Heart right ventricle (tissue), 16 donors: ENCODE data around the gene ZNF581. TPM values are rescaled to one million over a fixed set of nuclear protein-coding genes. Genes with fewer than 3 reads are reported as not detected.

ENCODE experiments used
- ATAC-seq, 8 donors: fragments of 200-7000 bp; cut with Tn5 transposase; one replicate each; pipeline ENCODE4 v1.9.1; 2020; ENCODE audit warnings: mild to moderate bottlenecking in 8 of 8, moderate library complexity in 8 of 8, moderate number of reproducible peaks in 1 of 8
- DNase-seq, 2 donors: peaks; one replicate each; pipeline ENCODE4 v3.0.0-alpha.2; 2020
- H3K27ac ChIP-seq, 10 donors: fragments of 200-600 bp; sonication (generic) in 2 of 10; one replicate each; pipeline versions ENCODE4 v1.5.0 to v1.8.0; 2020 to 2022; ENCODE audit warnings: mild to moderate bottlenecking in 3 of 10
- H3K27me3 ChIP-seq, 7 donors: fragments of 200-600 bp; one replicate each; pipeline ENCODE4 v1.8.0; 2021 to 2022; ENCODE audit warnings: mild to moderate bottlenecking in 2 of 7
- H3K36me3 ChIP-seq, 9 donors: fragments of 200-600 bp; sonication (generic) in 1 of 9; one replicate each; pipeline versions ENCODE4 v1.5.0 to v1.8.0; 2020 to 2022; ENCODE audit warnings: mild to moderate bottlenecking in 2 of 9
- H3K4me1 ChIP-seq, 9 donors: fragments of 200-600 bp; sonication (generic) in 1 of 9; one replicate each; pipeline versions ENCODE4 v1.5.0 to v1.8.0; 2020 to 2022; ENCODE audit warnings: mild to moderate bottlenecking in 4 of 9
- H3K4me3 ChIP-seq, 10 donors: fragments of 200-600 bp; sonication (generic) in 2 of 10; one replicate each; pipeline versions ENCODE4 v1.5.0 to v1.8.0; 2020 to 2022; ENCODE audit warnings: mild to moderate bottlenecking in 7 of 10, moderate library complexity in 2 of 10
- H3K9me3 ChIP-seq, 11 donors: fragments of 200-600 bp in 10 of 11; sonication (generic) in 2 of 11; one replicate each; pipeline versions ENCODE4 v1.5.0 to v1.8.0; 2013 to 2022; ENCODE audit warnings: mild to moderate bottlenecking in 2 of 11, control low read depth in 1 of 11, moderate library complexity in 1 of 11
- WGBS, 2 donors: extraction: QIAGEN DNeasy Blood & Tissue Kit; methylation state at CpG; one replicate each; pipeline ENCODE4 v1.1.7; 2013; ENCODE audit warnings: inconsistent platforms in 1 of 2; 5-methylcytosine and 5-hydroxymethylcytosine counted together
- intact Hi-C, 10 donors: fragments of 100-400 bp; cut with DNase I; formaldehyde crosslinking; loops; one replicate each; pipeline versions ENCODE4 v1.11.1 to v1.14.2; 2022
- polyA plus RNA-seq, 2 donors: library from polyadenylated mRNA; stranded (reverse); fragments of 200-250 nt; gene quantifications; one replicate each; pipeline ENCODE4 v1.2.3, GENCODE V29; 2013
- total RNA-seq, 10 donors: library from RNA; stranded (reverse); fragmentation: NEBNext Ultra II Directional in 3 of 10; extraction: Animal tissue kit (Norgen Biotek cat#: 25700) in 3 of 10; gene quantifications; one replicate each; pipeline versions ENCODE4 v1.2.1 to v1.2.4, GENCODE V29; 2021 to 2023
- TF ChIP-seq, protein P1 (sequence below), 9 donors: fragments of 200-600 bp; sonication (generic) in 2 of 9; IDR thresholded peaks; one replicate each; pipeline versions ENCODE4 v1.5.0 to v1.8.0; 2021 to 2022; ENCODE audit warnings: antibody characterized with exemption in 9 of 9, mild to moderate bottlenecking in 5 of 9, moderate library complexity in 1 of 9
- donor health status: Arrhythmogenic right ventricular cardiomyopathy.
- donor health status: ischemic (EF 13 %, LVEDD 7.1; RV severe dilation, severe dysfunction).
- donor health status: healthy with polysubstance abuse.
- donor health status: DM: no; HTN: yes; CAD: no.
- donor health status: DM: no; HTN: no; CAD: no.
- donor health status: ischemic (EF 25% LVEDD 6.9; RV normal size, moderate dysfunction).
- donor health status: ischemic (EF 25% LVEDD 5.7; RV mildly dilated, moderate dysfunction).
- donor health status: healthy.
- donor health status: DM: yes; HTN: yes; CAD: no.
- donor health status: Ischemic cardiomyopathy.
- donor health status: ischemic (EF 35%, LVEDD 5.7; RV mildly dilated, moderate dysfunction).
- donor health status: nonischemic (EF 11% LVEDD 7.7; RV severe dilation, severe dysfunction).
- donor health status: DM: yes; HTN: yes; CAD: no.
- donor health status: PGD.
- donor health status: ischemic (EF 29% LVEDD 5.4; RV normal size, mild dysfunction).
- donor health status: nonischemic (EF 23%, LVEDD 6.1; RV moderate dilation, normal function).

ZNF581 gene
- total and polyA plus RNA-seq, 12 donors, result 4.0 to 15.6 (median 6.5) TPM

- intact Hi-C loops, result no loop called here
- H3K4me3 ChIP-seq, result no peak overlapping the region
- TF ChIP-seq, protein P1, sequence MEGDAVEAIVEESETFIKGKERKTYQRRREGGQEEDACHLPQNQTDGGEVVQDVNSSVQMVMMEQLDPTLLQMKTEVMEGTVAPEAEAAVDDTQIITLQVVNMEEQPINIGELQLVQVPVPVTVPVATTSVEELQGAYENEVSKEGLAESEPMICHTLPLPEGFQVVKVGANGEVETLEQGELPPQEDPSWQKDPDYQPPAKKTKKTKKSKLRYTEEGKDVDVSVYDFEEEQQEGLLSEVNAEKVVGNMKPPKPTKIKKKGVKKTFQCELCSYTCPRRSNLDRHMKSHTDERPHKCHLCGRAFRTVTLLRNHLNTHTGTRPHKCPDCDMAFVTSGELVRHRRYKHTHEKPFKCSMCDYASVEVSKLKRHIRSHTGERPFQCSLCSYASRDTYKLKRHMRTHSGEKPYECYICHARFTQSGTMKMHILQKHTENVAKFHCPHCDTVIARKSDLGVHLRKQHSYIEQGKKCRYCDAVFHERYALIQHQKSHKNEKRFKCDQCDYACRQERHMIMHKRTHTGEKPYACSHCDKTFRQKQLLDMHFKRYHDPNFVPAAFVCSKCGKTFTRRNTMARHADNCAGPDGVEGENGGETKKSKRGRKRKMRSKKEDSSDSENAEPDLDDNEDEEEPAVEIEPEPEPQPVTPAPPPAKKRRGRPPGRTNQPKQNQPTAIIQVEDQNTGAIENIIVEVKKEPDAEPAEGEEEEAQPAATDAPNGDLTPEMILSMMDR (IDR thresholded peaks at IDR 0.05), result no peak
- ATAC-seq, result peak in 1 of 8 donors; percentile 67
- H3K36me3 ChIP-seq, result peaks cover 0 to 85% (median 35%) of the 10 kb centered on the region in 9 donors
- WGBS, 2 donors, result 67 to 73% methylated on average over 23 of the region's 23 CpGs
- no peaks in the 10 kb centered on the region for H3K9me3 ChIP-seq
- no peaks in the 10 kb centered on the region for H3K27me3 ChIP-seq
- no peak for DNase-seq
- no peak overlapping the region for H3K27ac ChIP-seq
- peaks cover 0 to 20% (median 12%) of the 10 kb centered on the region in 9 donors for H3K4me1 ChIP-seq
These were observed 27.0 kb downstream of the ZNF581 start for GRCh38 chr19:55670280-55671053.

- intact Hi-C loops, result no loop called here
- DNase-seq, result no peak
- WGBS, 2 donors, result 69 to 70% methylated on average over 2 of the region's 2 CpGs
- Histone ChIP-seq H3K36me3 (peaks cover 0 to 79% (median 29%) of the 10 kb centered on the region in 9 donors), H3K4me1 (peaks cover 0 to 25% (median 18%) of the 10 kb centered on the region in 9 donors), H3K4me3 (no peak overlapping the region), H3K27ac (no peak overlapping the region), H3K27me3 (no peaks in the 10 kb centered on the region), H3K9me3 (no peaks in the 10 kb centered on the region)
- no peak for ATAC-seq
- TF ChIP-seq, protein P1 (IDR thresholded peaks at IDR 0.05), result no peak
These were observed 27.6 kb downstream of the ZNF581 start for GRCh38 chr19:55671054-55671378.

DNA sequence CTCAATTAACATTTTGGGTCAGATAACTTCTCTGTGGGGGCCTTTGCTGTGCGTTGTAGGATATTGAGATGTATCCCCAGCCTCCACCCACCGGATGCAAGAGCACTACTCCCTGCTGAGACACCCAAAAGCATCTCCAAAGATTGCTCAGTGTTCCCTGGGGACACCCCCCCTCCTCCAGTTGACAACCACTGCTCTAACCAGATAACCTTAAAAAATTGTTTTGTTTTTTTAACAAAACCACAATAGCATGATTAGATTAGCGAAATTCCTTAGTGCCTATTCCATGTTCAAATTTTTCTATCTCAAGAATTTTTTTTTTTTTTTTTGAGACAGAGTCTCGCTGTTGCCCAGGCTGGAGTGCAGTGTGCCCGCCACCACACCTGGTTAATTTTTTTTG lies 29.0 kb downstream of the ZNF581 start:
- intact Hi-C loops, result loop anchor here in 1 of 10 donors (2.0 kb wide), 1 partner anchor 16 kb away; no protein-coding TSS in a partner anchor
- TF ChIP-seq, protein P1 (IDR thresholded peaks at IDR 0.05), result no peak
- H3K27me3 ChIP-seq, result no peaks in the 10 kb centered on the region
- no peak overlapping the region for H3K4me3 ChIP-seq
- no peak for DNase-seq
- no peaks in the 10 kb centered on the region for H3K9me3 ChIP-seq
- H3K36me3 ChIP-seq, result peaks cover 0 to 70% (median 21%) of the 10 kb centered on the region in 9 donors
- H3K27ac ChIP-seq, result no peak overlapping the region
- ATAC-seq, result no peak
- H3K4me1 ChIP-seq, result peaks cover 9 to 39% (median 32%) of the 10 kb centered on the region in 9 donors
- WGBS, 2 donors, result 81% methylated on average over 5 of the region's 5 CpGs

DNA sequence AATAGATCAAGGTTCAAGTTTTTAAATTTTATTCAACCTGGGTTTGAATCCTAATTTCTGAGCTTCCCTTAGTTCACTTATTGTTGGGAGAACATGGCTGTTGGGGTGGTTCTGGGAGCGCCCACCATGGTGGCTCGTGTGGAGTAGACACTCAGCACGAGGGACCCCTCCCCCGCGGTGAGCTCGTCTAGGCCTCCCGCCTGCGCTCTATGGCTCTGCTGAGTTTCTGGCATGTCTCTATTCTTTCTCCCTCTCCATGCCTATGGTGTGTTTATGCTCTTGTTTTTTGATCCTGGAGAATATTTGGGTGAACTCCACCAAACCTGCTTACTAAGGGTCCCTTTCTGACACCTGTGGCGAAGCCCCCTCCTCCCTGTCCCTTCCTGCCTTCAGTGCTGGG lies 30.0 kb downstream of the ZNF581 start:
- H3K9me3 ChIP-seq, result no peaks in the 10 kb centered on the region
- H3K27ac ChIP-seq, result no peak overlapping the region
- no peak for DNase-seq
- ATAC-seq, result no peak
- H3K27me3 ChIP-seq, result no peaks in the 10 kb centered on the region
- WGBS, 2 donors, result 75 to 80% methylated on average over 9 of the region's 9 CpGs
- H3K4me1 ChIP-seq, result peaks cover 13 to 48% (median 40%) of the 10 kb centered on the region in 9 donors
- peaks cover 0 to 69% (median 18%) of the 10 kb centered on the region in 9 donors for H3K36me3 ChIP-seq
- TF ChIP-seq, protein P1 (IDR thresholded peaks at IDR 0.05), result no peak
- intact Hi-C loops, result loop anchor here in 1 of 10 donors (2.0 kb wide), 1 partner anchor 17 kb away; no protein-coding TSS in a partner anchor
- no peak overlapping the region for H3K4me3 ChIP-seq
